NB4 (cell line): ENCODE measurements around the gene WNT3.

Source experiments
- DNase-seq: peaks from one replicate; pipeline ENCODE4 v3.0.0; 2010; ENCODE audit warnings: low read depth
- H3K4me3 ChIP-seq: one replicate; pipeline ENCODE4 v1.5.1; 2011; ENCODE audit warnings: mild to moderate bottlenecking, low read depth, low read length, moderate library complexity
- CTCF ChIP-seq: IDR thresholded peaks from one replicate; pipeline ENCODE4 v1.5.1; 2012; ENCODE audit warnings: low read depth, low read length
- MAX ChIP-seq: IDR thresholded peaks from 2 replicates; pipeline ENCODE4 v1.6.1; 2011; ENCODE audit warnings: low read depth, low read length
- MYC ChIP-seq: IDR thresholded peaks from 2 replicates; pipeline ENCODE4 v1.6.1; 2011; ENCODE audit warnings: low read depth, low read length
- POLR2A ChIP-seq: IDR thresholded peaks from 2 replicates; pipeline ENCODE4 v1.6.1; 2011; ENCODE audit warnings: mild to moderate bottlenecking; ENCODE audit not compliant: insufficient read length; ENCODE audit errors: extremely low read depth

The WNT3 gene

GRCh38 chr17:46813920-46814319 lies 4.6 kb downstream of the WNT3 start:
- DNase-seq, result no peak
- H3K4me3 ChIP-seq, result no peak overlapping the region
- no peak for TF ChIP-seq CTCF
- TF ChIP-seq MYC, result no peak
- TF ChIP-seq MAX, result no peak
- TF ChIP-seq POLR2A, result no peak

GRCh38 chr17:46812624-46813318 lies 5.7 kb downstream of the WNT3 start:
- TF ChIP-seq POLR2A (no peak), MAX (no peak), MYC (no peak), CTCF (no peak)
- no peak overlapping the region for H3K4me3 ChIP-seq
- DNase-seq, result no peak

GRCh38 chr17:46811978-46812583 lies 6.4 kb downstream of the WNT3 start:
- TF ChIP-seq MYC (no peak), MAX (no peak), POLR2A (no peak), CTCF (no peak)
- no peak for DNase-seq
- H3K4me3 ChIP-seq, result no peak overlapping the region

GRCh38 chr17:46810837-46811236 lies 7.7 kb downstream of the WNT3 start:
- no peak for DNase-seq

GRCh38 chr17:46809110-46809571 lies 9.4 kb downstream of the WNT3 start:
- no peak for DNase-seq
- no peak overlapping the region for H3K4me3 ChIP-seq
- TF ChIP-seq POLR2A (no peak), MAX (no peak), CTCF (no peak), MYC (no peak)

More at GRCh38 chr17:46810837-46811236, 7.7 kb downstream of the WNT3 start:
- TF ChIP-seq CTCF (no peak), MYC (no peak), MAX (no peak)
- no peak overlapping the region for H3K4me3 ChIP-seq
